ENCODE results near the gene HAND2. TPM values are rescaled to one million over a fixed set of nuclear protein-coding genes. Genes with fewer than 3 reads are reported as not detected.

Gene HAND2
- total and polyA plus RNA-seq, 2 of the 8 experiments (the other 6 are each of a cell fraction or from before 2014, with no cell fraction given) = 0.05 TPM; not detected in 1

DNA sequence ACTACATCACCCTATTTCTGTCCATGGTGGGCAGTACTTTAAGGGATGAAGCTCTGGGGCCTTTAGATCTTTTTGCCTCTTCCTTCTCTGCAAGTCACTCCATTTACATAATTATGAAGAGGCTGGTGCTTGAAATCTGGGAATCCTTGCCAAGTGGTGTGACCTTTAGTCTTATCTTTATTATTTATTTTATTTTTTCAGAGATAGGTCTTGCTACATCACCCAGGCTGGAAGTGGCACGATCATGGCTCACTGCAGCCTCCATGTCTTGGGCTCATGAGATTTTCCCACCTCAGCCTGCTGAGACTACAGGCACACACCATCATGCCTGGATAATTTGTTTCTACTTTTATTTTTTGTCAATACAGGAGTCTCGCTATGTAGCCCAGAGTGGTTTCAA is 34.4 kb upstream of the HAND2 start:
- Histone ChIP-seq H4K20me1 (replicated peaks in 1 of 2; ENCODE audit: control insufficient read depth in 1 of 2, insufficient read depth in 2 of 2, low read length in 2 of 2) (no peaks in the 10 kb centered on the region), H3K9ac (replicated peaks in 1 of 4; ENCODE audit: extremely low read depth in 1 of 4, low read depth in 3 of 4, low read length in 3 of 4) (no peak overlapping the region), H3K23ac (ENCODE audit: insufficient read length) (no peak overlapping the region), H2BK5ac (ENCODE audit: low read depth, low read length) (no peak overlapping the region), H3K18ac (ENCODE audit: extremely low read depth, low read length) (no peak overlapping the region), H4K91ac (replicated peaks; ENCODE audit: insufficient read length, low read length) (no peak overlapping the region), H3K56ac (replicated peaks; ENCODE audit: insufficient read length, low read depth, low read length) (no peak overlapping the region), H4K8ac (ENCODE audit: extremely low read depth, insufficient read depth, low read length) (no peak overlapping the region), H3K23me2 (ENCODE audit: low read depth, low read length) (no peaks in the 10 kb centered on the region), H2AK5ac (ENCODE audit: low read depth, low read length) (no peak overlapping the region), H2BK120ac (replicated peaks; ENCODE audit: low read depth, low read length) (no peak overlapping the region), H4K5ac (ENCODE audit: insufficient read length, low read depth, low read length) (no peak overlapping the region), H3K79me1 (ENCODE audit: low read depth, low read length) (no peaks in the 10 kb centered on the region), H2BK12ac (ENCODE audit: low read depth, low read length) (no peak overlapping the region), H3K79me2 (ENCODE audit: control insufficient read depth in 1 of 2, insufficient read depth in 2 of 2, low read length in 2 of 2) (no peaks in the 10 kb centered on the region), H3K4ac (replicated peaks; ENCODE audit: insufficient read length, low read depth, low read length) (no peak overlapping the region), H3K27me3 (replicated peaks in 1 of 4; ENCODE audit: control insufficient read depth in 3 of 4, extremely low read depth in 1 of 4, insufficient read depth in 3 of 4, low read length in 3 of 4) (no peaks in the 10 kb centered on the region), H3K4me3 (ENCODE audit: extremely low read depth in 1 of 4, insufficient read depth in 2 of 4, low read depth in 3 of 4, low read length in 4 of 4) (no peak overlapping the region), H3K4me2 (ENCODE audit: insufficient read depth in 1 of 2, low read depth in 2 of 2, low read length in 2 of 2) (no peak overlapping the region), H3K4me1 (replicated peaks in 1 of 4; ENCODE audit: control insufficient read depth in 3 of 4, insufficient read depth in 4 of 4, low read length in 3 of 4) (no peaks in the 10 kb centered on the region), H2BK20ac (ENCODE audit: low read length) (no peak overlapping the region), H2AFZ (ENCODE audit: low read length) (no peak overlapping the region), H2BK15ac (ENCODE audit: low read length) (no peak overlapping the region), H3K27ac (ENCODE audit: low read depth, low read length) (no peak overlapping the region), H3K9me3 (ENCODE audit: insufficient read depth in 2 of 2, low read depth in 1 of 2, low read length in 1 of 2) (no peaks in the 10 kb centered on the region), H3K36me3 (ENCODE audit: control insufficient read depth in 2 of 4, insufficient read depth in 4 of 4, low read length in 3 of 4) (no peaks in the 10 kb centered on the region), H3K14ac (ENCODE audit: insufficient read length) (no peak overlapping the region)
- 94% methylated on average over 2 of the region's 2 CpGs; no CpG with 5 or more reads in 1 of the 2 experiments for WGBS, 2 experiments (ENCODE audit: extremely low coverage in 1 of 2, insufficient coverage in 1 of 2, insufficient read length in 1 of 2, insufficient replicate concordance in 2 of 2, low coverage in 1 of 2, low lambda C conversion rate in 2 of 2, missing lambda C conversion rate in 1 of 2)
- no peak for FAIRE-seq
- ChIA-PET POLR2A (ENCODE audit: partially characterized antibody) (interaction anchor here (0.5 kb wide), 1 partner anchor 771 kb away, joined by 3 read pairs; no protein-coding TSS in a partner anchor), CTCF (ENCODE audit: partially characterized antibody) (no interaction called here)
- no peak for TF ChIP-seq TAF1 (IDR thresholded peaks at IDR 0.05; ENCODE audit: low read depth, low read length)
- TF ChIP-seq, protein P1, sequence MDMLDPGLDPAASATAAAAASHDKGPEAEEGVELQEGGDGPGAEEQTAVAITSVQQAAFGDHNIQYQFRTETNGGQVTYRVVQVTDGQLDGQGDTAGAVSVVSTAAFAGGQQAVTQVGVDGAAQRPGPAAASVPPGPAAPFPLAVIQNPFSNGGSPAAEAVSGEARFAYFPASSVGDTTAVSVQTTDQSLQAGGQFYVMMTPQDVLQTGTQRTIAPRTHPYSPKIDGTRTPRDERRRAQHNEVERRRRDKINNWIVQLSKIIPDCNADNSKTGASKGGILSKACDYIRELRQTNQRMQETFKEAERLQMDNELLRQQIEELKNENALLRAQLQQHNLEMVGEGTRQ (IDR thresholded peaks at IDR 0.05; ENCODE audit: low read length) = no peak
- no peak for TF ChIP-seq SRF (IDR thresholded peaks at IDR 0.05; ENCODE audit: low read depth, low read length)
- TF ChIP-seq EZH2 (IDR thresholded peaks at IDR 0.05; ENCODE audit: low read depth, low read length, severe bottlenecking) = no peak
- no peak for TF ChIP-seq EGR1 (IDR thresholded peaks at IDR 0.05; ENCODE audit: borderline replicate concordance, low read depth, low read length)
- no peak for TF ChIP-seq CBX8 (IDR thresholded peaks at IDR 0.05; ENCODE audit: borderline replicate concordance, low read depth, low read length)
- TF ChIP-seq RBBP5 (IDR thresholded peaks at IDR 0.05; ENCODE audit: borderline replicate concordance, low read depth, low read length) = no peak
- TF ChIP-seq ZNF274 (IDR thresholded peaks at IDR 0.05; ENCODE audit: borderline replicate concordance, extremely low read depth, low read length) = no peak
- TF ChIP-seq GTF2F1 (IDR thresholded peaks at IDR 0.05; ENCODE audit: borderline replicate concordance, low read depth, low read length) = no peak
- TF ChIP-seq SIN3A (conservative IDR thresholded peaks at IDR 0.05 in 1 of 2, IDR thresholded peaks at IDR 0.05 in 1 of 2; ENCODE audit: low read depth in 1 of 2, low read length in 2 of 2) = no peak
- no peak for TF ChIP-seq CTBP2 (IDR thresholded peaks at IDR 0.05; ENCODE audit: borderline replicate concordance, insufficient read depth, insufficient read length, low read length)
- TF ChIP-seq CEBPB (IDR thresholded peaks at IDR 0.05; ENCODE audit: low read depth, low read length) = no peak
- no peak for DNase-seq (ENCODE audit: low read depth in 1 of 2, low spot score in 2 of 2)
